ENCODE measurements around the gene DSC3. TPM values are rescaled to one million over a fixed set of nuclear protein-coding genes. Genes with fewer than 3 reads are reported as not detected.

The DSC3 gene
- total RNA-seq, 1 experiment from 2014 or later: 0.61 TPM

DNA sequence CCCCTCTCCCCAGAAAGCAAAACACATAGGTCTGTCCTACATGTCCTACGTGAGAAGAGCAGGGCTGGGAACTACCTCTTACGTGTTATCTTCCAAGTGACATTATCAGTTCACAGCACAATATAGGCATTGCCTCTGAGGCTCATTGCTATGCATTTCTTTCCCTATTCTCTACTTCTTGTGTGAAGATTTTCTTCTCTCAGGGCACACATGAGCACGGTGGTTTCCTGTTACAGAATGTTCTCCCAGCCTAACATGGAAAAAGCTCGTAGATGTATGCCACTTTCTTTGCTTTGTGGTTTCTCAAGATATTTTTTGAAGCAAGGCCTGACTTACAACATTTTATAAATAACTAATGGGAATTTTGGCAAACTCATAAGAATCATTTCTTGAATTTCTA lies 19.4 kb upstream of the DSC3 start:
- Histone ChIP-seq H3K79me2 (ENCODE audit: insufficient read depth, low read length) (no peaks in the 10 kb centered on the region), H3K27me3 (ENCODE audit: insufficient read depth, low read length) (no peaks in the 10 kb centered on the region), H3K79me1 (ENCODE audit: insufficient read depth, low read depth, low read length, poor library complexity, severe bottlenecking) (no peaks in the 10 kb centered on the region), H4K20me1 (ENCODE audit: control insufficient read depth, insufficient read depth, insufficient read length) (no peaks in the 10 kb centered on the region), H3K23me2 (ENCODE audit: insufficient read length, low read depth, low read length, poor library complexity, severe bottlenecking) (no peaks in the 10 kb centered on the region), H2AFZ (ENCODE audit: low read length) (no peak overlapping the region), H2AK5ac (ENCODE audit: insufficient read length, low read length) (no peak overlapping the region), H2BK15ac (ENCODE audit: low read depth, low read length) (no peak overlapping the region), H4K8ac (replicated peaks; ENCODE audit: insufficient read length, low read depth, low read length) (no peak overlapping the region), H4K91ac (ENCODE audit: insufficient read length, low read depth, low read length) (no peak overlapping the region), H3K27ac (ENCODE audit: insufficient read length, low read depth, low read length) (no peak overlapping the region), H2BK20ac (ENCODE audit: low read depth, low read length, poor library complexity, severe bottlenecking) (no peak overlapping the region), H4K5ac (ENCODE audit: insufficient read length, low read depth, low read length) (no peak overlapping the region), H2BK120ac (ENCODE audit: low read depth, low read length, poor library complexity, severe bottlenecking) (no peak overlapping the region), H3K18ac (ENCODE audit: insufficient read length, low read depth, low read length) (no peak overlapping the region), H2BK5ac (ENCODE audit: insufficient read length, low read length) (no peak overlapping the region), H3K9ac (ENCODE audit: extremely low read depth, insufficient read length, low read length) (no peak overlapping the region), H3K4me2 (ENCODE audit: insufficient read depth, insufficient read length, low read length) (no peak overlapping the region), H3K14ac (ENCODE audit: insufficient read depth, low read length) (no peak overlapping the region), H3K9me3 (ENCODE audit: control insufficient read depth, low read depth, low read length) (no peaks in the 10 kb centered on the region), H3K4ac (ENCODE audit: low read depth, low read length) (no peak overlapping the region), H3K23ac (ENCODE audit: insufficient read length, low read depth, low read length) (no peak overlapping the region), H3K56ac (ENCODE audit: insufficient read length, low read depth, low read length) (no peak overlapping the region), H2BK12ac (ENCODE audit: insufficient read length, low read depth, low read length) (no peak overlapping the region), H3T11ph (ENCODE audit: low read length) (no peak overlapping the region), H3K4me1 (ENCODE audit: insufficient read depth, low read length) (no peaks in the 10 kb centered on the region; the same call in 1 of the 2 replicates)
- Mint-ChIP-seq H3K4me3 (no peak overlapping the region), H3K4me1 (peaks cover 20 to 26% of the 10 kb centered on the region in 2 experiments), H3K27ac (no peak overlapping the region), H3K9me3 (no peaks in the 10 kb centered on the region), H3K27me3 (ENCODE audit: low read depth) (no peaks in the 10 kb centered on the region), H3K36me3 (ENCODE audit: insufficient read depth in 1 of 3, low read depth in 3 of 3) (peaks cover 0 to 2% (median 2%) of the 10 kb centered on the region in 3 experiments; a peak in 2 of 7 replicates)
- no CpG with 5 or more reads among the region's 4 CpGs for WGBS (ENCODE audit: extremely low coverage, insufficient read length, low lambda C conversion rate)
- TF ChIP-seq, protein P1, sequence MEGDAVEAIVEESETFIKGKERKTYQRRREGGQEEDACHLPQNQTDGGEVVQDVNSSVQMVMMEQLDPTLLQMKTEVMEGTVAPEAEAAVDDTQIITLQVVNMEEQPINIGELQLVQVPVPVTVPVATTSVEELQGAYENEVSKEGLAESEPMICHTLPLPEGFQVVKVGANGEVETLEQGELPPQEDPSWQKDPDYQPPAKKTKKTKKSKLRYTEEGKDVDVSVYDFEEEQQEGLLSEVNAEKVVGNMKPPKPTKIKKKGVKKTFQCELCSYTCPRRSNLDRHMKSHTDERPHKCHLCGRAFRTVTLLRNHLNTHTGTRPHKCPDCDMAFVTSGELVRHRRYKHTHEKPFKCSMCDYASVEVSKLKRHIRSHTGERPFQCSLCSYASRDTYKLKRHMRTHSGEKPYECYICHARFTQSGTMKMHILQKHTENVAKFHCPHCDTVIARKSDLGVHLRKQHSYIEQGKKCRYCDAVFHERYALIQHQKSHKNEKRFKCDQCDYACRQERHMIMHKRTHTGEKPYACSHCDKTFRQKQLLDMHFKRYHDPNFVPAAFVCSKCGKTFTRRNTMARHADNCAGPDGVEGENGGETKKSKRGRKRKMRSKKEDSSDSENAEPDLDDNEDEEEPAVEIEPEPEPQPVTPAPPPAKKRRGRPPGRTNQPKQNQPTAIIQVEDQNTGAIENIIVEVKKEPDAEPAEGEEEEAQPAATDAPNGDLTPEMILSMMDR (conservative IDR thresholded peaks at IDR 0.05): no peak
- DNase-seq: no peak

Data from H9 (cell line).